ELF-1 (cell line): ENCODE data around the gene SMCO4.
A peak's percentile ranks its signal among the peaks of the same experiment; 100 is the strongest.

Source experiments
- DNase-seq: peaks from one replicate; pipeline ENCODE4 v3.0.0-alpha.2; 2016; ENCODE audit warnings: low read depth, low spot score

The SMCO4 gene

GRCh38 chr11:93528757-93529645 is 14.2 kb downstream of the SMCO4 start:
- no peak for DNase-seq

GRCh38 chr11:93528252-93528651 is 14.9 kb downstream of the SMCO4 start:
- no peak for DNase-seq

DNA sequence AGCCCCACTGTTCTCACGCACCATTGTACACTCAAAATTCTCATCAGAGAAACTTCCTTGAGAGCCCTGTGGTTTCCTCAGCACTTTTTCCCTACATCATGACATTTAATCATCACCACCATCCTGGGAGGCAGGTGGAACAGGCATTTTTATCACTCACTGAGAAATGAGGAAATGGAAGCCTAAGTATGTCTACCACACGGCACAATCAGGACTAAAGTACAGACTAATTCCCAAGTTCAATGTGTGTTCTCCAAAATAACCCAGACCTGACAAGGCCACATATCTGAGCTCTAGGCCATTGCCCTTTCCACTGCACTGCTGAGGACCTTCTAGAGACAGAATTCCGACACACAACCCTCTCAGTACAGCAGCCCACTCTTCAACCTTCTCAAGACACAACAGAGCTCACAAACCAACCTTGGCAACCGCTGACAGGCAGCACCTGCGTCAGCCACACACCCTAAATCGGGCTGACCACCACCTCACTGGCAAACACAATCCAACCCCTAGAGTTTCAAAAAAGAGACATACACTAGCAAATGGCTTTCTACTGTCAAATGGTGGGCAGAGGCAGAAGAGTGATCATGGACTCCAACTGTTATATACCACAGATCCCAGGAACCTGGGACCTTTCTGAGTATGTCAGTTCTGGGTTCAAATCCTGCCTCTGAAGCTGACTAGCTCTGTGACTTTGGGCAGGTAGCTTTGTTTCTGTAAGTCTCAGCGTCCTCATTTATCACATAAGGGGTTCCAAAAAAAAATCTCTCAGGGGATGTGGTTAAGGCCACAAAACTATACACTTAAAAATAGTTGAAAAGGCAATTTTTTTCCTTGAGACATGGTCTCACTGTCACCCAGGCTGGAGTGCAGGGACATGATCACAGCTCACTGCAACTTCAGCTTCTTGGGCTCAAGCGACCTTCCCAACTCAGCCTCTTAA is 16.3 kb downstream of the SMCO4 start:
- DNase-seq, result no peak

GRCh38 chr11:93526346-93526633 is 16.9 kb downstream of the SMCO4 start:
- no peak for DNase-seq

- no peak for DNase-seq
Measured at GRCh38 chr11:93525601-93526345, 17.4 kb downstream of the SMCO4 start.

- no peak for DNase-seq
Measured at GRCh38 chr11:93524858-93525257, 18.3 kb downstream of the SMCO4 start.

GRCh38 chr11:93524173-93524536 is 19.0 kb downstream of the SMCO4 start:
- DNase-seq, result no peak

DNA sequence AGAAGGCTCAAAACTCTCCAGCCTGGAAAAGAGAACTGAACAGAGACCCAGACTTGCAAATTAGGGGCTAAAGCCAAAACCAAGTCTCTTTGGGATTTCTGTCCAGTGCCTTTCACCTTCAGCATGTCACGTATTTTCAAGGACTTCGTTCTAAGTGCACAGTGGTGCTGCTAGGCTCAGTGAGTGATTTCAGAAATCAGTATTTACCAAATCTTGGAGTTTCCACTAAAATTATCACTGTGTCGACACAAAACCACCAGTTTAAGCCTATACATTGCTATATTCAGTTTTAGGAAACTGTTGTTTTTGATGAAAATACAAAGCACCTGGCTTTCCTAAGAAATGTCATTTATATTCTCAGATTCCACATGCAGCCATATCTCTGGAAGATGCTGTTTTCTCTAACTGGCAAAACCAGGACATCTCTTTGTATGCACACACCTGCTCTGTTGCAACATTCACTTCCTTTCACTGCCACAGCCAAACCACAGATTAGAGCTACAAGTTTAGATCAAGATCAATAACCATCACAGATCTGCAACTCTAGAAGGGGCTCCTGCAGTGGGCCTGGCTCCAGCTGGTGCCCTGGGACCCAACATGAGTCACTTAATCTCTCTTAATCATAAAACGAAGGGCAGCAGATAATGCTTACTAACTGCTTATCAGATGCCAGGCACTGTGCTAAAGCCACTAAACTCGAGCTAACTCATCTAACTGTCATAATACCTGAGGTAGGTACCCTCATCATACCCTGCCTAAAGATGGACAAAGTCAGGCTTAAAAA is 22.3 kb downstream of the SMCO4 start:
- DNase-seq, result no peak

GRCh38 chr11:93519179-93519578 is 24.0 kb downstream of the SMCO4 start:
- no peak for DNase-seq

GRCh38 chr11:93518081-93518480 is 25.1 kb downstream of the SMCO4 start:
- no peak for DNase-seq

DNA sequence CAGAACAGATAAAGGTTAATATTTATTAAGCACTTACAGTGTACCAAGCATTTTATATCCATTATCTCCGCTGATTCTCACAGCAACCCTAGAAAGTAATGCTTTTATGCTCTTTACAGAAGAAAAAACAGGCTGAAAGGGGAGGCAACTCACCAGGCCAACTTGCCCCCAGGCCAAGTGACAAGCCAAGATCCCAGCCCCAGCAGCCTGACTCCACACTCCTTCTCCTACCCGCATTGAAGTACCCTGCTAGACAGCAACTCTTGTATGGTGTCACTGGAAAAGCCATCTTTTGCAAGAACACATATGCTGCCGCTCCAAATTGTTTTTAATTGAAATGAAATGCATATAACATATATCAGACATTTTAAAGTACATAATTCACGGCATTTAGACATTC is 25.6 kb downstream of the SMCO4 start:
- DNase-seq, result peak; percentile 77

DNA sequence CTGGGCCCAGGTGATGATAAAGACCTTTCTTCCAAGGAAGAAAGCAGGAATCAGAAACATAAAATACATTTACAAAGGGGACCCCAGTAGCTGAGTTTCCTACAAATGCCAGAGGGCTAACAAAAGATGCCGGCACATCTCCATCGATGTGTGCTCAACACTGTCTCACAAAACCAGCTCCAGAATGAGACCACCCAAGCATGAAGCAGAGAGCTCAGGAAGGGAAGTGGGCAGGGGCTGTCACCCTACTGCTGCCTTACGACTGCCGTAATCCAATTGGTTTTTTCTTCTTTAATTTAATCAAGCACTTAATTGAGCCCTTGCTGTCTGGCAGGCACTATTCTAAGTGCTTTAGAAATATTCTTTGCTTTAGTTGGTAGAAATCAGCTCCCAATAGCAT is 26.1 kb downstream of the SMCO4 start:
- no peak for DNase-seq

GRCh38 chr11:93515441-93516025 is 27.7 kb downstream of the SMCO4 start:
- DNase-seq, result peak; percentile 42

DNA sequence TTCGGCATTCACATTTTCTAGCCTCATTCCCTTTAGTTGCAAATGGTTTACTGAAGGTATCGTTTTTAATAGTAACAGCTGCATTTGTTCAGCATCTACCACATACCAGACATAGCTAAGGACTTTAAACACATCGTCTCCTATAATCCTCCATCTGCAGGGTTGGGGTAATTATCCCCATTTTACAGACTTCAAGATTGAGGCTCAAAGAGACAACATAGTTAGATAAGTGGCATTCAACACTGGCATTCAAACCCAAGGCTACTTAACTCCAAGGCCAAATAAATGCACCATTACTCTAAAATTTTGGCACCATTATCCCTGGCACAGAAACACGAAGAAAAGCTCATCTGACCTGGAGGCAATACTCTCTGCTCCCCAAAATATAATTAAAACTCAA is 28.5 kb downstream of the SMCO4 start:
- no peak for DNase-seq

DNA sequence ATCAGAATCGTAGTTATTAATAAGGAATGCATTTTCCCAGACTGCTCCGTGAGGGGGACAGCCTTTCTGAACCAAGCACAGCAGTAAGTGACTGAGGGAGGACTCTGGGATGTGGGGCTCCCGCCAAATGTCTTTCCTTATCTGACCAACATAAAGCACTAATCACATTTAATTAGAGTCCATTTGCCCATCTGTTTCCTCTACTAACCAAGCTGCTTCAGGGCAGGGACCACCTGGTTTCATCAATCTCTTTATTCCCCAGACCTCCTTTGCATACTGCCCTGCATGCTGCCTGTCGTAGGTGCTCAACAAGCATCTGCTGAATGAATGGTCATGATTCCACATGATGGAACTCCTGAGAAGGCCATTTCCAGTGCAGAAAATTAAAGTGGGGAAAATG is 29.4 kb downstream of the SMCO4 start:
- DNase-seq, result no peak

GRCh38 chr11:93512949-93513667 is 30.1 kb downstream of the SMCO4 start:
- no peak for DNase-seq

- no peak for DNase-seq
Measured at GRCh38 chr11:93512073-93512475, 31.1 kb downstream of the SMCO4 start.

- no peak for DNase-seq
Measured at GRCh38 chr11:93510196-93510873, 32.9 kb downstream of the SMCO4 start.

DNA sequence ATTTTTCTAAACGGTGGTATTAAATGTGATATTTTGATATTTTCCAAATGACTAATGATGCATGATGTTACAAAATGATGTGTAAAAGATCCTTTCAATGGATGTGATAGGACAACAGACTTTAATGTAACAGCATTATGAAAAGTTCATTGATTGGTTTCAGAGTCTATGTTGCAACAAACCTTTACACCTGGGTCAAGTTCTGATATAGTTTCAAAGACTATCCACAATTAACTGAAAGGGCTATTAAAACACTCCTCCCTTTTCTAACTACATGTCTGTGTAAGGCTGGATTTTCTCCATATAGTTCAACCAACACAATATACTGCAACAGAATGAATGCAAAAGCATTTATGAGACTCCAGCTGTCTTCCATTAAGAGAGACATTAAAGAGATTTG is 35.7 kb downstream of the SMCO4 start:
- no peak for DNase-seq

DNA sequence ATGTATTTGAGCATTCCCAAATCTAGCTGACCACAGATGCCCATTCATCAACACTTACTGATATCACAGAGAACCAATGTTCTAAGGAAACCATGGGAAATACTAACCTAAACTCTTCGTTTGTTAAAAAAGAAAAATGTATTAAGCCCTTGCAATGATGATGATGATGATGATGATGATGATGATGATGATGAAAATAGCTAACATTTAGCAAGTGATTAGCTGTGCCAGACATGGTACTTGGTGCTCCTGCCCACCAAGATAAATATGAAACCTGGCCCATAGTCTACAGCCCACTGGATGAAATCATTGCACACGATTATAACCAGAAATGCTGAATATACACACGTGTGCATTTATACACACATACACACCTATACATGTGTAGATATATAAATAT is 37.5 kb downstream of the SMCO4 start:
- DNase-seq, result no peak
